Measurements from ENCODE around the gene GNAZ. TPM values are rescaled to one million over a fixed set of nuclear protein-coding genes. Genes with fewer than 3 reads are reported as not detected.

The GNAZ gene
- total and polyA plus RNA-seq, 8 donors: 1.7 to 4.7 (median 3.9) TPM

GRCh38 chr22:23150762-23151161, 80.4 kb downstream of the GNAZ start:
- no peaks in the 10 kb centered on the region for H3K36me3 ChIP-seq
- peak; percentile 28 for ATAC-seq
- intact Hi-C loops (cut with DNase I): no loop called here
- H3K9me3 ChIP-seq: no peaks in the 10 kb centered on the region
- peak overlapping the region in 1 of 2 donors; percentile 96 for H3K27ac ChIP-seq
- H3K4me1 ChIP-seq: peaks cover 0 to 70% of the 10 kb centered on the region in 2 donors
- H3K4me3 ChIP-seq: no peak overlapping the region
- TF ChIP-seq CTCF (IDR thresholded peaks at IDR 0.05): no peak
- peak in 1 of 4 donors; percentile 55 for DNase-seq
- no peaks in the 10 kb centered on the region for H3K27me3 ChIP-seq

GRCh38 chr22:23151827-23152226, 81.5 kb downstream of the GNAZ start:
- Histone ChIP-seq H3K27ac (peak overlapping the region in 1 of 2 donors; percentile 96), H3K36me3 (no peaks in the 10 kb centered on the region), H3K4me1 (peaks cover 0 to 59% of the 10 kb centered on the region in 2 donors), H3K27me3 (no peaks in the 10 kb centered on the region), H3K4me3 (no peak overlapping the region), H3K9me3 (no peaks in the 10 kb centered on the region)
- peak in 1 of 4 donors; percentile 64 for DNase-seq
- intact Hi-C loops (cut with DNase I): no loop called here
- ATAC-seq: no peak
- TF ChIP-seq CTCF (IDR thresholded peaks at IDR 0.05): no peak

- Histone ChIP-seq H3K36me3 (no peaks in the 10 kb centered on the region), H3K4me3 (no peak overlapping the region), H3K9me3 (no peaks in the 10 kb centered on the region), H3K4me1 (peaks cover 0 to 60% of the 10 kb centered on the region in 2 donors), H3K27me3 (no peaks in the 10 kb centered on the region), H3K27ac (peak overlapping the region in 1 of 2 donors; percentile 96)
- ATAC-seq (no peak), DNase-seq (peak in 1 of 4 donors; percentile 64)
- intact Hi-C loops (cut with DNase I): no loop called here
- no peak for TF ChIP-seq CTCF (IDR thresholded peaks at IDR 0.05)
These were observed 82.2 kb downstream of the GNAZ start for GRCh38 chr22:23152238-23153114.

- Histone ChIP-seq H3K4me3 (no peak overlapping the region), H3K36me3 (no peaks in the 10 kb centered on the region), H3K27me3 (no peaks in the 10 kb centered on the region), H3K9me3 (no peaks in the 10 kb centered on the region), H3K27ac (peak overlapping the region in 1 of 2 donors; percentile 96), H3K4me1 (peaks cover 6 to 53% of the 10 kb centered on the region in 2 donors)
- intact Hi-C loops (cut with DNase I): no loop called here
- DNase-seq (peak in 1 of 4 donors; percentile 77), ATAC-seq (no peak)
- no peak for TF ChIP-seq CTCF (IDR thresholded peaks at IDR 0.05)
These were observed 83.7 kb downstream of the GNAZ start for GRCh38 chr22:23153994-23154393.

- Histone ChIP-seq H3K36me3 (no peaks in the 10 kb centered on the region), H3K9me3 (no peaks in the 10 kb centered on the region), H3K4me3 (no peak overlapping the region), H3K27ac (peak overlapping the region in 1 of 2 donors; percentile 96), H3K4me1 (peaks cover 6 to 58% of the 10 kb centered on the region in 2 donors), H3K27me3 (no peaks in the 10 kb centered on the region)
- TF ChIP-seq CTCF (IDR thresholded peaks at IDR 0.05): no peak
- intact Hi-C loops (cut with DNase I): no loop called here
- ATAC-seq (no peak), DNase-seq (peak in 1 of 4 donors; percentile 34)
These were observed 84.1 kb downstream of the GNAZ start for GRCh38 chr22:23154461-23154860.
